NCI-H774 (cell line): ENCODE results near the gene CARD11.

Experiments used
- DNase-seq: peaks from one replicate; lab custom pipeline; 2025; lab: John Stamatoyannopoulos, UW

CARD11 gene

DNA sequence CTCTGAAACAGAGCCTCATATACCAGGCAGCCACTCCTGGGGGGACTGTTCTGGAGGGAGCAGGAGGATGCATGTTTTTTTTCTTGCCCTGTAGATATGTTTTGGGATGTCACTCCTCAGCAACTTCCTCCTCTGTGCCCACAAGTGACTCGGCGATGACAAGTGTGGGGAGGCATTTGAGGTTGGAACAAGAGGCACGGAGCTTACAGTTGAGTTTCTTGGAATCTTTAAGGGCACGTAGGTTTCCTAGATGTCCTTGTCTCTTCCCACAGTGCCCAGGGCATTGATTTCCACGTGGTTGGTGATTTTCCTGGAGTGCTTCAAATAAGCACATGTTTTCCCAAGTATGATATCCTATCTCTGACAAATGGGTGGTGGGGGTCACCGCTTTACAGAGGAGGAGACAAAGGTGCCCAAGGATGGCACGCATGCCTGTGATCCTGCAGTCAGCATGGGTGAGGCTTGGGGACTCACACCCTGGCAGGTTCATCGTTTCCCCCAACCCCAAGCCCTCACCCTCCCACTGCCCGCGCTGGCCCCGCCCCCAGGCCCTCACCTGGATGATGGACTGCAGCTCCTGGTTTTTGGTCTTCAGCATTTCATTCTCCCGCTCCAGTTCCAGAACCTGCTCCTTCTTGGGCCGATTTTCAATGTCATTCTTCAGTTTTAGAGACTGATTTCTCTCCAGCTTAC is 104.3 kb downstream of the CARD11 start:
- DNase-seq, result no peak

DNA sequence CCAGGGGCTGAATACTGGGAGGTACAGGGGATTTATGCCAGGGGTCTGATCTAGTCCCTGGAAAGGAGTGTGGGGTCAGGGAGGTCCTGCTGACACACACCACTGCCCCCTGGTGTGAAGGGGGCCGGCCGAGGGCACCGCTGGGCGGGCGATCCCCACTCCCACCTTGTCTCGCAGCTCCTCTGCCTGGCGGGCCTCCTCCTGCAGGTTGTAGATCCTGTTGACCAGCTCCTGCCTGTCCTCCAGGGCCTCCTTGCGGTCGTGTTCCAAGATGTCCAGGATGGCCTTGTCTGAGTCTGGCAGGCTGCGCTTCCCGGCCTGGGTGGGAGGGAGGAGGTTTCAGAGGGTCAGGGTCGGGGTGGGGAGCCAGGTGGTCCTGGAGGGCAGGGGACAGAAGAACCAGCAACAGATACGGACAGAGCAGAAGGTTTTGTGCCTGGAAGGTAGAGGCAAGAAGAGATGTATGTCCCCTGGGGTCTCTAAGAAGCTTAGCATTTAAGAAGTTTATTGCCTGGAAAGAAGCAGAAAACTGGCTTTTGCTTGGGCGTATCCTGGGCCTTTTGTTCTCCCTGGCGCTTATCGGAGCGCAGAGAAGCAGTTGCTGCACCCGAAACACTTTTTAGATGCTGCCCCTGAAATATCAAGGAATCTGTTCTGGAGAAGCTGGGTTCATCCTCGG is 105.0 kb downstream of the CARD11 start:
- DNase-seq, result no peak

DNA sequence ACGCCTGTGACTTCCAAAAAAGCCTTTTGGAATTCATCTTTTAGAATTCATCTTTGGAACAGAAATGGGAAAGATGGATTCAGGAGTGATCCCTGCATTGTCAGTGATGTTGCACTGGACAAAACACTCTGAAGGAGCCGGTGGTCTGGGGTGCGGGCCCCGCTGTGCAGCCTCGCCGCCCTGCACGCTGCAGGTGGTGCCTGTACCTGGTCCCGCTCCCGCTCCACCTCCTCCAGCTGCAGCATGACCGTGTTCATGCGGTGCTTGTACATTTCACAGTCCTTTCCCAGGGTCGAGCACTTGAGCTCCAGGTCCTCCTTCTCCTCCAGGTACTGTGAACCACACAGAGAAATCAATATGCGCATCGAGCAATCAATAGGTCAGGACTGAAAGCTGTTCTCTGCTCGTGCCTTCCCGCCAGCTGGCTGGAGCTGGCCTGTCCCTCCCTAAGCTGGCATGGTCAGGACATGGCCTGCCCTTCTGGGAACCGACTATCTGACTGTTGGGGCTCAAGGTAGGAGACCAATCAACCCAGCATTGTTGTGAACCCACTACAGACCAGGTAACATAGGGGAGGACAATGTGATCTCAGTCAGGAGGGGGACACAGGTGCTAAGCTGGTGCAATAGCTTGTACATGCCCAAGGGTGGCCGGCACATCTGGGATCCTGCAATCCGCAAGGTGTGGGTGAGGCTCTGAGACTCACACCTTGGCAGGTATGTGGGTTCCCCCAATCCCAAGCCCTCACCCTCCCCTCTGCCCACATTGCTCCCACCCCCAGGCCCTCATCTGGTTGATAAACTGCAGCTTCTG is 105.8 kb downstream of the CARD11 start:
- no peak for DNase-seq

DNA sequence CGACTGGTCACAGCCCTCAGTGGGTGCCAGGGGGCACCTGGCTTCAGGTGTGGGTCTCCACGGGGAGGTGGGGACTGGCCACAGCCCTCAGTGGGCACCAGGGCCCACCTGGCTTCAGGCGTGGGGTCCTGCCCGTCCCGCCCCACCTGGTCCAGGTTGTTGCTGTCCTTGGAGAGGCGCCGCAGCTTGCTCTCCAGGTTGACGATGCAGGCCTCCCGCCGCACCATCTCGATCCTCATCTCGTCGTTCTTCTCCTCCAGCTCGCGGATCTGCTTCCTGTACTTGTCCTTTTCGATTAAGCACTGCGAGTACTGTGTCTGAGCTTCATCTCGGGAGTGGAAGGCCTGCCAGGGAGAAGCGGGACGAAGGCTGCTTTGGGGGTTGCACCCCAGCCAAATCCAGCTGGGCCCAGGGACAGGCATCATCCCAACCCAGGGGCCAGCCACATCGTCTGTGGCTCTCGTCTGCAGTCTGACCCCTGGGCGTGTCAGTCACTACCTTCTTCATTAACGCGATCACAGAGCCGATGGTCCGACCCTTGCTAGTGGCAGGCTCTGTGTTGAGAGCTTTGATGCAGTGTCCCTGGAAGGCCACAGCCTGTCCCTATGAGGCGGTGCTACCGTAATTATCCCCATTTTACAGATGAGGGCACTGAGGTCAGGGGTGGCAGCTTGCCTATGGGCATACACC is 106.6 kb downstream of the CARD11 start:
- no peak for DNase-seq

DNA sequence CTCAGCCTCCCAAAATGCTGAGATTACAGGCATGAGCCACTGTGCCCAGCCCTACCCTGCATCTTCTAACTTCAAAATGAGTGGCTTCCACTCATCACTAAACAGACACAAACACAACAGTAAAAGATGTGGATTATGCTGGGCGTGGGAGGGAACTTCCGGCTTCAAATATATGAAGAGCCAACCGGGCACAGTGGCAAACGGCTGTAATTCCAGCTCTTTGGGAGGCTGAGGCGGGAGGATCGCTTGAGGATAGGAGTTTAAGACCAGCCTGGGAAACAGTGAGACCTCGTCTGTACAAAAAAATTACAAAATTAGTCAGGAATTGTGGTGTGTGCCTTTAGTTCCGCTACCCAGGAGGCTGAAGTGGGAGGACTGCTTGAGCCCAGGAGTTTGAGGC is 107.4 kb downstream of the CARD11 start:
- no peak for DNase-seq

DNA sequence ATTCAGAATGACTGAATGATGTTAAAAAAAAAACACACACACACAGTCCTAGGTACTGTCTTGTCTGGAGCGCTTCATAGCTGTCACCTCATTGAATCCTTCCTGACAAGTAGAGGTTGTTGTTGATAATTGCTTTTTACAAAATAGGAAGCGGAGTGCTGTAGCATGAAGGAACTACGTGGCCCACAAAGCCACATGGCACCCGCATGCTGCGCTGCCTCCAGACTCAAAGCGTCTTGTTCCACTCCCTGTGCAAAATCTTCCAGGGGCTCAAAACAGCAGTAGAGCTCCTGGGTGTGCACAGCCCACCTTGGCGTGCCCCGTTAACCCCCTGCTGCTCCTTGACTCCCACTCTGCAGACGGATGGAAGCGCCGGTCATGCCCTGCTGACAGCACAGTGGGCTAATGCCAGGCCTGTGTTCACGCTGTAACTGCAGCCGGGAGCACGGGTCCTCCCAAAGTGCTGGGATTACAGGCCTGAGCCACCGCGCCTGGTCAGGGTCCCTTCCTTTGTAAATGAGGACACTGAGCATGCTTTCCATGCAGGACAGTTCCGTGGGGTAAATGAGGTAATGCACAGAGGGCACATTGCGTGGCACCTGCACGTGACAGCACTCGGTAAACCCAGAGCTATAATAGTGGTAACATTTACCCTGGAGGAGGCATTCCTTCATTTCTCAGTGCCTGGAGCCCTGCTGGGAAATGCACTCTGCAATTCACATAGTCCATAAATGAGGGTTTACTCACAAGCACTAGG is 108.5 kb downstream of the CARD11 start:
- no peak for DNase-seq

DNA sequence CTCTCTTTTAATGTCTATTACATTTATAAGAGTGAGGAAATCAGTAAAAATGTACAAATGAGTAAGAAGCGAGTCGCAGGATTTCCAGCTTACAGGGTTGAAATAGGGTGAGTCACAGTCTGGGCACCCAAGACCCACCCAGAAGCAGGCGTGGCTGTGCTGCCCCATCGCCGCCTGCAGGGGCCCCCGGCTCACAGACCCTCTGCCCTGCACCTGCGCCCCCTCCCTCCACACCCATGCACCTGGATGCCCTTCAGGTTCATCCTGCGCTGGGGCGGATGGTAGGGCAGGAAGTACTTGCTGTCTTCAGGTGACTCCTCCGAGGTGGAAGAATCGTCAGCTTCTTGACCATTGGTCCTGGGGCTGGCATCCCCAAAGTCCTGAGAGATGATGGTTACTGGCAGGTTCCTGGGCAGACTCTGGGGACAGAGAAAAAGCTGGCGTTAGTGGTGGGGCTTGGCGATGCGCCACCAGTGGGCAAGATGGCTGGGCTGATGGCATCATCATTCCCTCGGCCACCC is 109.4 kb downstream of the CARD11 start:
- no peak for DNase-seq

DNA sequence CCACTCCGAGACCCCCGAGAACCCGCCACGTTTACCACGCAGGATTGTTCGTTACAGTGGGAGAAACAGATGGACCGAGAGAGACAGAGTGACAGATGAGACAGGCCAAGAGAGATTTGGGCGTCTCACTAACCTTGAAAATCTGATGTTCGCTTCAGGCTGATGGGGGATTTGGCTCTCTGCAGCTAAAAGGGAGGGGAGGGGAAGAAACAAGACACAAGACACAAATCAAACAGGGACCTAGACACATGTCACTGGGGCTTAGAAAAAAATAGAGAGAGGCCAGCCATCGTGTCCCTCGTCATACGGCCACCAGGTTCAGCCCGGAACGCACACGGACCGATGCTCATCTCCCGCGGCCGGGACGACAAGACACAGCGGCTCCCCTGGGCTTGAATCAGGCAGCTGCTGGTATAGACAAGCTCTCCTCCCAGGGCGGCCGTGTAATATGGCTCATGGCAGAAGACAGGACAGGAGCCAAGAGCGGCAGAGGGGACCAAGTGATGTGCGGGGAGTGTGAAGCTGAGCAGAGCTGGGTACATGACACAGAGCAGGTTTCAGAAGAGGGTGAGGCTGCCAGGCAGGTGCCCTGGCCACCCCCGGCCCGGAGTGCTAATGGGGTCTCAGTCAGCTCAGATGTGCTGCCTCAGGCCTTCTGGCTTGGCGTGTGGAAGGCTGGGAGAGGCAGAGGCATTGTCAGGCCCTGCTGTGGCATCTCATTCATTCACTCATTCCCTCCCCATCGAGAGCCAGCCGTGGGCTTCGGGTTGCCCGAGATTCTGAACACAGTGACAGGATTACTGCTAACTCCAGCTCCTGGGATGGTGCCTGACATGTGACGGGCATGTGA is 111.0 kb downstream of the CARD11 start:
- DNase-seq, result no peak

DNA sequence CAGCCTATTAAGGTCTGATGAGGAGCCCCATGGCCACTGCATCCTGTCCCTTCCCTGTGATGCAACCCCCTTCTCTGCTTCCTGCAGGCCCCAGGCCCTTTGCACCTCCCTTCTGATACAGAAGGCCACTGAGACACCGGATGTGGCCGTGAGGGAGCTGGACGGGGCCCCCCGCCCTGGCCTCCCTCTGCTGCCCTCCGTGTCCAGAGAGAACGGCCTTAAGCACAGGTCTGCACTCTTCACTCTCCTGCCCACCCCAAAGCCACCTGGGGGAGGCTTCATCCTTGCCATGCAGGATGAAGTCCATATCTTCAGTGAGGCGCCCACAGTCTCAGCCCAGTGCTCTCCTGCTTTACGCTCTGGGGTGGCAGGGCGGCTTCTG is 112.6 kb downstream of the CARD11 start:
- DNase-seq, result no peak

DNA sequence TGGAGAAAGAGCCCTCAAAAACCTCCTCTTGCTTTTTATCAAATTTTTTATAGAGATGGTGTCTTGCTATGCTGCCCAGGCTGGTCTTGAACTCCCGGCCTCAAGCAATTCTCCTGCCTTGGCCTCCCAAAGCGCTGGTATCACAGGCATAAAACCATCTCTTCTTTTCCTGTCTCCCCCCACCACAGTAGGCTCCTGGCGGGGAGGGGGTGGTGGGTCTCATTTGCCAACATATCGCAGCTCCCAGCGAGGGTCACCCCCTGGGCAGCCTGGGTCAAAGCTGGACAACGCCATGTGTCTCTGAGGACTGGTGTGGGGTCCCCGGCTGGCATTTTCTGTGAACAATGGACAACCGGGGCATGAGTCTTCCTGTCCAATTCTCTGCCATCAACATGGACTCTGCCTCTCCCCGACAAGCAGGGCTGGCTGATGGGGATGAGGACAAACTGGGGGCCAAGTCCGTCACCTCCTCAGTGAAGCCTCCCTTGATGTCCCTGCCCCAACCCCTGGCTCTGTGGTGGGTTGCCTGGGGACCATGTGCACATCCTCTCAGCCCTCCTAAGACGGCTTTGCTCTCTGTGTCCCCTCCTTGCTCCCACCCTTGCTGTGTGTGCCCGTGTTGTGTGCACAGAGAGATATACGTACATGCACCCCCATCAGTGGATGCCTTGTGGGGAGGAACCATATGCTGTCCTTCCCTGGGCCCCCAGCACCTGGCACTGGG is 113.2 kb downstream of the CARD11 start:
- no peak for DNase-seq

DNA sequence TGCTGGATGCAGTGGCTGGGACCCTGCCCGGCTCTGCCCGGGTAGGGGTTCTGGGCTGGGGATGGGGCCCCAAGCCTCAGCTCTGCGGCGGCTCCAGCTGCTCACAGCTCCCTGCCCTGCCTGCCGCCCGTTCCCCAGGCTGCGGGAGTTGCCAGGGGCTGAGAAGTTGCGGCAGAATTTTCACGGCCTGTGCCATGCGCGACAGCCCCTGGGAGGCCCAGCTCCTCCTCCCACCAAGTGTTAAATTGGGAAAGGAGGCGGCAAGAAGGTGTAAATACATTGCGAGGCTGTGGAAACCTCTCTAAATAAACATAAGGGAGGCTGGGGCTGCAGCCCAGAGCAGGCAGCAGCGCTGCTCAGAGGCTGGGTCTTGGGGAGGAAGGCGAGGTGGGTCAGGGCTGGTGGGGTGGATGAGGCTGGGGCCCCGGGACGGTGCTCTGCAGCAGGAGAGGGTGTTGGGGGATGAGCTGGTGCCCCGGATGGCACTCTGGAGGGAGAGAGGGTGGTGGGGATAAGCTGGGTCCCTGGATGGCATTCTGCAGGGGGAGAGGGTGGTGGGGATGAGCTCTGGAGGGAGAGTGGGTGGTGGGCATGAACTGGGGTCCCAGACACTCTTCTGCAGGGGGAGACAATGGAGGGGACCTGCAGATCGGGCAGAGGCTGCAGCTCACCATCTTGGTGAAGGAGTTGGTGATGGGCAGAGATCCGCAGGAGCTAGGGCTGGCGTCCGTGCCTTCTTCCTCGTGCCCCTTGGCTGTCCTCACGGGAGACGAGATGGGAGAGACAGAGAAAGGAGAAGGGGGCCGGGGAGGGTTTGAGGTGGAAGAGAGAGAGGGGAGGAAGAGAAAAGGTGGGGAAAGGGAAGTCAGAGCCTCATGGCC is 114.1 kb downstream of the CARD11 start:
- DNase-seq, result no peak

DNA sequence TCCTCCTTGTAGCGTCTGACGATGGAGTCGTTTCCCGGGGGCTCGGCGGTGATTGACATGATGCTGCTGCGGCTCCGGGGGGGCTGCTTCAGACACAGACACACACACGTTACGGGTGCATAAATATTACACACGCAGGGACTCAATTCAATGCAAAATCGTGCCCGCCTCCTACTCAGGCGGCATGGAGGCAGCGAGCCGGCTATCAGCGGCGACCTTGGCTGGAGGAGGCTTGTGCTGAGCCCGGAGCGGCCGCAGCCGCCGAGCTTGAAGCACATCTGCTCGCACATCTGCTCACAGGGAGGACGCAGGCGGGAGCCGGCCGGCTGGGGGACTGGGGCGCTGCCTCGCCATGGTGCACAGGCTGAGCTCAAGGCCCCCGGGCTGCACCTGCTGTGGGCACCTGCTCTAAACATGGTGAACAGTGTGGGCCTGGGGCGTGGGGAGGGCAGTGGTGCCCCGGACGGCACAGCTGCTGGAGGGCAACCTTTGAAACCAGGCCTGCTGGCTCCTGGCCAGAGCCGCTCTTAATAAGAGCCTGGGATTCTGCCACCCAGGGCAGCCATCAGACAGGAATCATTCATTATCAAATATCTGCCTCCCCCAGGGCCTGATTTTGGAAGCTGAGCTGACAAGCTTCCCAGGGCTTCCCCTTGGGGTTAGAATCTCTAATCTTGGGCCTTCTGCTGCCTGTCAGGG is 114.9 kb downstream of the CARD11 start:
- DNase-seq, result no peak

DNA sequence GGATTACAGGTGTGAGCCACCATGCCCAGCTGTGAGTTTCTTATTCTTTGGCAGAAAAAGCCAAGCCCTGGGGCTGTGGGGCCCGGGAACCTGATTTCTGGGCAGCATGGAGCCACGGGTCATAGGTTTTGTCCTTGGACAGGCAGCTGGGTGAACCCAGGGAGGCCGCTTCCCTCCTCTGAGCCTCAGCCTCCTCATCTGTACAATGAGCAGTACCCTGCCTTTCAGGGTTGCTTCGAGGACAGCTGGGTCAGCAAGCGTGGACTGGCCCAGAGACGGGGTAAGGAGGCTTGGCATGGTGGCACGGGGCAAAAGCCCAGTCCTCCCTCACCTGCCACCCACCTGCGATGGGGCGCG is 115.4 kb downstream of the CARD11 start:
- DNase-seq, result no peak

DNA sequence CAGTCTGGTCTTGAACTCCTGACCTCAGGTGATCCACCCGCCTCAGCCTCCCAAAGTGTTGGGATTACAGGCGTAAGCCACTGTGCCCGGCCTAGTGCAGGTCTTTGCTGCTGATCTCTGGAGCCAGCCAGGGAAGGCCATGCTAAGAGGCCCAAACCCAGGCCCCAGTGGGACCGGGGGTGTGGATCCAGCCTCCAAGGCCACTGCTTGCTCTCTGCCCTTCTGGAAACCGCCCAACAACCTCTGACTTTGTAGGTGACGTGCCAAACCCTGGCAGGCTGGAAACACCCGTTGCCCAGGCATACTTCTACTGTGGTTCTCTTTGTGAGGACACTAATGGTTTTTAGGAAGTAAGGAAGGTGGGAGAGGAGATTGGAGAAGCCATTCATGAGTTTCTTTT is 116.1 kb downstream of the CARD11 start:
- DNase-seq, result no peak

DNA sequence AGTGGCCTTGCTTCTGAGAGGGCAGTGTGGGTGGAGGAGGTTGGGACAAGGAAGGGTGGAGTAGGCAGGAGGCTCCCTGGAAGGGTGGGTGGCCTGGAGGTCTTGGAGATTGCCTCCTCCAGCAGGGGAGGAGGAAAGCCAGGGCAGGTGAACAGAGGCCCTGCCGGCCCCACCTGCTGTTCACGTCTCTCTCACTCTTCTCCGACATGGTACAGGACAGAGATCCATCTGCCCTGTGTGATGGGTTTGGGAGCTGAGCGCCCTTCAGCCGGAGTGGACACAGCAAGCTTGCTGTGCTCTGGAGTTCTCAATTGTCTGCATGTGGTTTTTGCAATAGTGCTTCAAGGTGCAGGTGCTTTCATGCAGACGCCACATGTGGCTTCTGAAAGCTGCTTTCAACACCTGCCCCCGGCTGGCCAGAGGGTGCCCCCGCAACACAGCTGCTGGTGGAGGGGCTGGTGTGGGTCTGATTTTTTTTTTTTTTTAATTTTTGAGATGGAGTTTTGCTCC is 116.7 kb downstream of the CARD11 start:
- no peak for DNase-seq

DNA sequence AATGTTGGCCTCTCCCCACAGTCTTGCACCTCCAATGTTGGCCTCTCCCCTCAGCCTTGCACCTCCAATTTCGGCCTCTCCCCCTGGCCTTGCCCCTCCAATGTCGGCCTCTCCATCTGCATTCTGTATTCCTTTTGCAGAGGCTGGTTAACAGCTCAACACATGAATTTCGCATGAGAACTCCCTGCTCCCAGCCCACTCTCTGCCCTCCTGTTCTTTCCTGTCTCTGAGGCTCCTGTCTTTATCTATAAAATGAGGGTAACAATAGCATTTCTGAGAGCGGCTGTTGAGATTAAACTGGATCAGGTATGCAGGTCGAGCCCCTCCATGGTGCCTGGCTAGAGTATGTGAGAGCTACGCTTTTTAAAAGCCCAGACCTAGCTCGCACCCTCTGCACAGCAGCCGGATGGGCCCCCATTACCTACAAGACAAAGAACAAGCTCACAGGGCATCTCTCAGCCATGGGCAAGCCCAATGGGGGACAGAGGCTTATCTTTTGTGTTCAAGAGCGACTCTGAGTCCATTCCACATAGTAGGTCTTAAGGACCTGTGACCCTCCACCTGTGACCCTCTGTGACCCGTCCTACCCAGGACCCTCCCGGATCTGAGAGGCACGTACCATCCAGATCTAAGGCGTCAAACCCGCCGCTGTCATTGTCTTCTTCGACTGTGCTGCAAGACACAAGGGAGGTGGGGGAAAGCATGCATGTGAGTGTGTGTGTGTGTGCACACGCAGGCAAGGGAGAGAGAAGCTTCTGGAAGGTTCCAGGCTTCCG is 117.4 kb downstream of the CARD11 start:
- no peak for DNase-seq
